GM19035 (cell line): ENCODE results near the gene EYS.
"Not testable (repeated sequence)": the region's sequence is repeated elsewhere in the genome, so short reads cannot be mapped to it uniquely, and the experiment has no call there.

Source experiments
- ATAC-seq: cut with Tn5 transposase; IDR thresholded peaks from one replicate; pipeline ENCODE4 v1.9.1; 2021; ENCODE audit not compliant: unreplicated experiment

The EYS gene

GRCh38 chr6:63807056-63807455 lies 1900.0 kb downstream of the EYS start:
- ATAC-seq = no peak

GRCh38 chr6:63806573-63806913 lies 1900.5 kb downstream of the EYS start:
- ATAC-seq = no peak

GRCh38 chr6:63805808-63806572 lies 1901.0 kb downstream of the EYS start:
- no peak for ATAC-seq

- ATAC-seq = no peak
These were observed 1901.7 kb downstream of the EYS start for GRCh38 chr6:63805345-63805744.

- no peak for ATAC-seq
These were observed 1902.6 kb downstream of the EYS start for GRCh38 chr6:63804381-63804956.

- ATAC-seq = no peak
These were observed 1903.7 kb downstream of the EYS start for GRCh38 chr6:63803371-63803770.

GRCh38 chr6:63802606-63803206 lies 1904.3 kb downstream of the EYS start:
- ATAC-seq = no peak

GRCh38 chr6:63800386-63800785 lies 1906.6 kb downstream of the EYS start:
- not testable (repeated sequence) for ATAC-seq

- no peak for ATAC-seq
These were observed 1907.2 kb downstream of the EYS start for GRCh38 chr6:63799813-63800212.

- no peak for ATAC-seq
These were observed 1907.7 kb downstream of the EYS start for GRCh38 chr6:63799313-63799712.

- no peak for ATAC-seq
These were observed 1908.6 kb downstream of the EYS start for GRCh38 chr6:63798378-63798777.

GRCh38 chr6:63797721-63798120 lies 1909.3 kb downstream of the EYS start:
- ATAC-seq = no peak

GRCh38 chr6:63795826-63796225 lies 1911.2 kb downstream of the EYS start:
- no peak for ATAC-seq

GRCh38 chr6:63795006-63795405 lies 1912.0 kb downstream of the EYS start:
- ATAC-seq = no peak

GRCh38 chr6:63793465-63794137 lies 1913.4 kb downstream of the EYS start:
- ATAC-seq = no peak

GRCh38 chr6:63792736-63793464 lies 1914.1 kb downstream of the EYS start:
- ATAC-seq = no peak

- no peak for ATAC-seq
These were observed 1916.7 kb downstream of the EYS start for GRCh38 chr6:63790334-63790733.

- ATAC-seq = no peak
These were observed 1917.3 kb downstream of the EYS start for GRCh38 chr6:63789699-63790098.

- no peak for ATAC-seq
These were observed 1918.5 kb downstream of the EYS start for GRCh38 chr6:63788569-63788968.

- ATAC-seq = no peak
These were observed 1920.0 kb downstream of the EYS start for GRCh38 chr6:63787021-63787420.

- ATAC-seq = no peak
These were observed 1922.0 kb downstream of the EYS start for GRCh38 chr6:63785006-63785405.
